ENCODE measurements around the gene VSTM2A.
"Not testable (repeated sequence)": the region's sequence is repeated elsewhere in the genome, so short reads cannot be mapped to it uniquely, and the experiment has no call there.

The VSTM2A gene, protein sequence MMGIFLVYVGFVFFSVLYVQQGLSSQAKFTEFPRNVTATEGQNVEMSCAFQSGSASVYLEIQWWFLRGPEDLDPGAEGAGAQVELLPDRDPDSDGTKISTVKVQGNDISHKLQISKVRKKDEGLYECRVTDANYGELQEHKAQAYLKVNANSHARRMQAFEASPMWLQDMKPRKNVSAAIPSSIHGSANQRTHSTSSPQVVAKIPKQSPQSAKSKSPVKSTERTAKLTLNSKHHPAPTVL

DNA sequence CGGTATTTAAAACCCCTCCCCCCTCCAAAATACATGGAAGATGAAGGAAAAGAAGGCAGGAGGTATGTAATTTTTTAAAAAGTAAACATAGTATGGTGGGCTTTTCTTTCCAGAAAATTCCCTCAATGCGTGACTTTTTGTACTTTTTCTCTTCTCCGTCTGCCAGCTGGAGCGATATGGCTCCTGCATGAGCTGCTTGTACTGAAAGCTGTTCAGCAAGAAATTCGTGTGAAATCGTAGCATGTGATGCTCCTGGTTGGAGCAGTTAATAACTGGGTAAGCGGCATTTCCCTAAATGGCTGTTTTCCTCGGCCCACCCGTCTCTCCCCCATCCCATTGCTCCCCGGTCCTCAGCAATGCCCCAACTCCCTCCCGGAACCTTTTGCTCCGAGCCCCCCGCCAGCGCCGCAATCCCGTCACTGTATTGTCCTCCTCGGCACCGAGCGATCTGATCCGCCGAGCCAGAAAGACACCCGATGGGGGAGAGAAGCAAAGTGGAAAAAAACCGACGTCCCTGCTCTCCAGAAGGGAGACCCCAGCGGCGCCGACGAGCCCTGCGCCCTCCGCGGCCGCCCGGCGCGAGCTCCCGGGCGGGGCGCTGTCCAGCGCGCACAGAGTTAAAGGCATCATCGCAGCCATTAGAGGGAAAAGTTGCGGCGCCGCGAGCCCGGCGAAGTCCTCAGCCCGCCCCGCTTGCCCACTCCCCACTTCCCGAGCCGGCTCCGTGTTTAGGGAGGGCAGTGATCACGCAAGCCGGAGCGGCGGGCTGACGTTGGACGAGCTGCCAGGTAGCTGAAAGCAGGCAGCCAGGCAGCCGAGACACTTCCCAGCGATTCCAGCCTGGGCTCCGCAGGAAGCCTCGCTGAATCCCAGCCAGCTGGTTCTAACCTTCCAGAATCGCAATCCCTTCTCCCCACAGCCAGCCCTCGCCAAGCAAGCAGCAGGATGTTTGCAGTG is at the start of gene VSTM2A:
VSTM2A (plus strand) TSS at position 707 of the 957 bp plus-strand sequence. CDS start 356 bp downstream, outside the sequence.
- no peak for DNase-seq (ENCODE audit: low read depth in 2 of 2)

DNA sequence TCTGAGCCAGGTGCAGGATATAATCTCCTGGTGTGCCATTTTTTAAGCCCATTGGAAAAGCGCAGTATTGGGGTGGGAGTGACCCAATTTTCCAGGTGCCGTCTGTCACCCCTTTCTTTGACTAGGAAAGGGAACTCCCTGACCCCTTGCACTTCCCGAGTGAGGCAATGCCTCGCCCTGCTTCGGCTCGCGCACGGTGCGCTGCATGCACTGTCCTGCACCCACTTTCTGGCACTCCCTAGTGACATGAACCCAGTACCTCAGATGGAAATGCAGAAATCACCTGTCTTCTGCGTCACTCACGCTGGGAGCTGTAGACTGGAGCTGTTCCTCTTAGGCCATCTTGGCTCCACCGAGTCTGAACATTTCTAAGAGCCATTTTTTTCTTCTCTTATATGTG is 37.6 kb upstream of the VSTM2A start:
- DNase-seq (ENCODE audit: low read depth in 2 of 2): not testable (repeated sequence)

DNA sequence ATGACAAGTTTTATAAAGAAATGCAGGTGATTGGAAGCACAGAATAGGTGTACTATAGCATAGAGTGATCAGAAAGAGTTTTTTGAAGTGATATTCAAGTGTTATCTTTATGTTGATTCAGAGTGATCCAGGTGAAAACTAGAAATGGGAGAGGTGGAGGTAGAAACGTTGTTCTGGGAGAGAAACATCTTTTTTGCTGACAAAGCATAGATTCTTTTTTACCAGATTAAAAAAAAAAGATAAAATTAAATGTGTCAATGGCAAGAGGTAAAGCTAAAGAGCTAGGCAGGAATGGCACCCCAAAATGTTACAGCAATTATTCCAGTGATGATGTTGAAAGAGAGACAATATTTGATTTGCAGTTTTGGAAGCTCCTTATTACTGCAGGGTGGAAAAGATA is 12.6 kb upstream of the VSTM2A start:
- DNase-seq (ENCODE audit: low read depth in 2 of 2): no peak

DNA sequence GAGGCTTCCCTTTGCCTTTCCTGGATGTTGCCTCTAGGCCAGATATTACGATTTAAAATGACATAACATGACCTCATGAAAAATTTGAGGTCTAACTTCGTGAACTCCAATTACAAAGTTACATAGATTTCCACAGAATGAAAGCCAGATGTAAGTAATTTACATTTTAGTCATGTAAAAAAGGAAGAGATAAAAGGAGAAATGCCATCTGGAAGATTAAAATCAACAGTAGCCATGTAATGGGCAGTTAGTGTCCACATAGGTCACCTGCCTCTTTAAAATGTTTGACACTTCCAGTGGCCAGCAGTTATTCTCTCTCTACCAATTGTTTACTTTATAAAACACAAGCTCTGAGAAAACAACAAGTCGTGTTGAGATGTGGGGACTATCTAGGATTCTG is 4.1 kb upstream of the VSTM2A start:
- no peak for DNase-seq (ENCODE audit: low read depth in 2 of 2)

DNA sequence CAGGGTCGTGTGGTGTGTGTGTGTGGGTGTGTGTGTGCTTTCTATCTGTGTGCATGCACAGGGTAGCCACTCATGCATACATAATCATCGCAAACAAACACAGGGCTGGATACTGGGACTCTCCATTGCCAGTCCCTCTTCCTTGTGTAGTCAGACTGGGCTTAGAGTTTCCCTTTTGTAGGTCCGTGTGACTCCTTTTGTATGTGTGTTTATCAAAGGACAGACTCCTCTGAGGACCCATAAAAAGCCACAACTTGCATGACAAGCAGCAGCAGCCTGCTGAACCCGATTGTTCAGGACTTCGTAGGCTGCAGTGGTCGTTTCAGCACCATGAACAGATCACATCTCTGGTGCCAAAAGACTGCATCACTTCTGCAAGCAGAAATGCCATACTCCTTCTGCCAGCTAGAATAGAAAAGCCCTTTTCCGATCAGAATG is 895 bp downstream of the VSTM2A start:
- no peak for DNase-seq (ENCODE audit: low read depth in 2 of 2)

DNA sequence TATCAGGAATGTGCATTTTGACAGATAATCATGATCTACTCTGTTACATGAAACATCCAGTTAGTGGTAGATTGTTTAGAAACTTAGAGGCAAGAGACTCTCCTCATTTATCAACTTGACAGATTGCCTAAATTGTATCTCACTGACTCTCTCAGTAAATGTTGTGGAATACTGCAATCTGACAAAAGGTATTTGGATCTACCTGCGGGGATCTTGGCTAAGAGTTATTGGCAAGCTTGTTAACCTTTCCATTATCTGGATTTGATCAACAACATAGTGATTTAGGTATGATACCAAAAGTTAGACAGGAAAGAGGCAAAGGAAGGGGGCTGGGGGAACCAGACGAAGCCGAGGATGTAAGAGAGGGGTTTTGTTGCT is 2.0 kb downstream of the VSTM2A start:
- DNase-seq (ENCODE audit: low read depth in 2 of 2): no peak

DNA sequence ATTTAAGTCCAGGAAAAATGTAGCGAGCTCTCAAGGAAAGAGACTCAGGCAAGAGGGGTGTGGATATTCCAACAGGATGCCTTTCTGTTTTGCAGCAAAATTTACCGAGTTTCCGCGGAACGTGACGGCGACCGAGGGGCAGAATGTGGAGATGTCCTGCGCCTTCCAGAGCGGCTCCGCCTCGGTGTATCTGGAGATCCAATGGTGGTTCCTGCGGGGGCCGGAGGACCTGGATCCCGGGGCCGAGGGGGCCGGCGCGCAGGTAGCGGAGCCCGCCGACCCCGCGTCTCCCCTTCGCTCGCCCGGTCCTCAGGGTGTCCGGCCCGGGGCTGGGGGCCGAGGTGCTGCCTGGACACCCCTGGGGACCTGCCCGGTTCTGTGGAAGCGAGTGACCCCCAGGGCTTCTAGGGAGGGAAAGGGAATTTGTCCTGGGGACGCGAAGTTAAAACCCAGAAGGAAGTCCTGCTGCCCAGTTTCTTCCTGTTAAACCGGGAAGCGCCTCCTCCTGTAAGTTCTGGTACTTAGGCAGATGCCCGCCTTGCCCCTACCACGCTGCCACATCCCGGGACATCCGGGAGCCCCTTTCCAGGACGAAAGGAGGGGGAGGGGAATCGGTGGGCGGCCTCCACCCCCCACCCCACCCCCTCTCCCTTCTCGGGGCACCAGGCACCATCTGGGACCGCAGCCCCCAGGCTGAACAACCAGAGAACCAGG is 2.5 kb downstream of the VSTM2A start:
- no peak for DNase-seq (ENCODE audit: low read depth in 2 of 2)

DNA sequence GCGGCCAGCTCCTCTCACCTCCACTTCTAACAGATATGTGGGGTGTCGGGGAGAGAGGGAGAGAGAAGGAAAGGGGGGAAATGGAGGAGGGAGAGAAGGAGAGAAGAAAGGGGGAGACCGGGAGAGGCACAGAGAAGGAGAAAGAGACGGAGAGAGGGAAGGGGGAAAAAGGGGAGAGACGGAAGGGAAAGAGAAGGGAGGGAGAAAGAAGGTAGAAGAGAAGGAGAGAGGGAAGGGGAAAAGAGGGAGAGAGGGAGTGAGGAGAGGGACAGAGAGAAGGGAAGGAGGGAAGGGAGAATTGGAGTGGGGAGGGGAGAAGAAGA is 3.0 kb downstream of the VSTM2A start:
- no peak for DNase-seq (ENCODE audit: low read depth in 2 of 2)

DNA sequence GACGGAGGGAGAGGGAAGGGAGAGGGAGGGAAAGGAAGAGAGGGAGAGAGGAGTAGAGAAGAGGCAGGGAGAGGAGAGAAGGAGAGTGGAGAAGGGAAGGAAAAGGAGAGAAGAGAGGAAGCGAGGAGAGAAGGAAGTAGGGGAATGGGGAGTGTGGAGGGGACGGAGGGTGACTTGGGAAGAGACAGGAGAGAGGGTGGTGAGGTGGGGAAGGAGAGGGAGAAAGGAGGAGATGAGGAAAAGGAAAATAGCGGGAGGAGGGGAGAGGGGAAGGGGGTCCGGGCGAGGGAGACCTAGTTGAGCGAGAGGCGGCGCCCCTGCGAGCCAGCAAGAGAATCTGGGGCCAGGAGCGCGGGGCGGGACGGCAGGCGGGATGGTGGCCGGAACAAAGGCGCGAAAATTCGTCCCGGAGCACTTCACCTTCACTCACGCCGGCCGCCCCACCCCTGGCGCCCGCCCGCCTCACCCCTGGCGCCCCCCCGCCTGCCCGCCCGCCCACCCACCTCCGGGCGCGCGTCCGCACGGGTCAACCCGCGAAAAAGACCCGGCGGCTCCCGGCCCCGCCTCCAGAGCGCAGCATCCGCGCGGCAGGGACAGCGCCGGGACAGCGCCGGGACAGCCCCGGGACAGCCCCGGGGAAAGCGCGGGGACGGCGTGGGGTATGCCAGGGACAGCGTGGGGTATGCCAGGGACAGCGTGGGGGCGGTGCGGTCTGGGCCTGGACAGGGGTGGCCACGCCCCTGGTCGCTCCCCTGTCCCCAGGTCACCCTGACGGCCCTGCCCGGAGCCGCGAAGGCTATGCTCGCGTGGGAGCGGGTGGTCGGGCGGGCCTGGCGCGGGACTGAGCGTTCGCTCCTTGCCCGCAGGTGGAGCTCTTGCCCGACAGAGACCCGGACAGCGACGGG is 4.2 kb downstream of the VSTM2A start:
- DNase-seq (ENCODE audit: low read depth in 2 of 2): no peak

DNA sequence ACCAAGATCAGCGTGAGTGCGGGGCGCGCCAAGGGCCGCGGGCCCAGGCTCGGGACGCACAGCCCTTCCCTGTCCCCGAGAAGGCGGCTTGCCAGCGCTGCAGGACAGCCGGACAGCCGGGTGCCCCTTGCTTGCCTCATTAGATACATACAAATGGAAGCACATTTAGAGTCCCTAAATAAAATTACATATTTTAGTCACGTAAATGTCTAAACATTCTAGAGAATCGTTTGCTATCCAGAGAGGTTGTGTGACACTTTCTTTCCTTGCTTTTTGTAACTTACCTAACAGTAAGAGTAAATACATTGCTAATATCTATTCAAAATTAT is 4.8 kb downstream of the VSTM2A start:
- no peak for DNase-seq (ENCODE audit: low read depth in 2 of 2)

DNA sequence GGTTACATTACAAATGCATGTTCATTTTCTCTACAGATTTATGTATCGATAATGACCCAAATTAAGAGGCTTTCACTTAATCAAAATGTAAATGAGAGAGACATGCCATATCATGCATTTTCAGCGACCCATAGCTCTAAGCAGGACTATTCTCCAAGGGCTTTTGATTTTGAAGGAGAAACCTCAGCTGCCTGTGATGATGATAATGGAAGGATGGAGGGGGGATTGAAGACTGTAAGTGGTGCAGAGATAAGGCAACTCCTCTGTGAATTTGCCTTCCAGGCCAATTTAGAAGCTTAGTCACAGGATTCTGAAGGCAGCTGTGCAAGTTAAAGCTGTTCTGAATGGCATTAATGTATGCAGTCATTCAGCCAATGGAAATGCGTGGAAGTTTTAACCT is 8.3 kb downstream of the VSTM2A start:
- DNase-seq (ENCODE audit: low read depth in 2 of 2): no peak

DNA sequence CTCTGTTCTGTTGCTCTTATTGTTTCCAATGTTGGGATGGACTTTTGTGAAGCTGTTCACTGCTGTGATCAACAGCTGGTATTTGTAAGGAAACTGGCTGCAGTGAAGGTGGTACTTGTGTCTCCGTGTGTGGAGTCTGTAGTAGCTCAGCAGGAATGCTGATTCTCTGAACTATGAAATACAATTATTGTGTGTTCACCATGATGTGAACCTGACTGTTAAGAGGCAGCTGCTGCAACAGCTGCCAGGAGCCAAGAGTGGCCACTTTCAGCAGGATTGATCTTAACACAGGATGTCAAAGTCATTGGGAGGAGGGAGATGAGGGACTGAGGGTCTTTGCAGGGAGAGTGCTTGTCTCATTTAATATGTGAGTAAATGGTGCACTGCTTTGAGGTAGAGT is 13.9 kb downstream of the VSTM2A start:
- no peak for DNase-seq (ENCODE audit: low read depth in 2 of 2)

DNA sequence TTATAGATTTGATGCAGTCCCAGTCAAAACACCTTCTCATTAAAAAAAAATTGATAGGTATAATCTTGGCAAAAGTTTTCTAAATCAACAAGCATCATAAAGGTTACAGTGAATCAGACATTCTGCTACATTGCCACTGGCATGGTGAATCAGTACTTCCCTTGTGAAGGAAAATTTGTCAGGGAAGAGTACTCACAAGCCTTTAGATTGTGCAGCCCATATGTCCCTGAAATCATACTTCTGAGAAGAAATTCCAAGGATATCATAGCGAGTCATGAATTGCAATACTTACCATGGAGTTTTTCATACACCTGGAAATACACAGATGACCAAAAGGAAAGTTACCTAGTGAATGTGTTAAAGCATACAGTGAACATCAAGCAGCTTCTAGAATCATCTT is 17.2 kb downstream of the VSTM2A start:
- DNase-seq (ENCODE audit: low read depth in 2 of 2): no peak

DNA sequence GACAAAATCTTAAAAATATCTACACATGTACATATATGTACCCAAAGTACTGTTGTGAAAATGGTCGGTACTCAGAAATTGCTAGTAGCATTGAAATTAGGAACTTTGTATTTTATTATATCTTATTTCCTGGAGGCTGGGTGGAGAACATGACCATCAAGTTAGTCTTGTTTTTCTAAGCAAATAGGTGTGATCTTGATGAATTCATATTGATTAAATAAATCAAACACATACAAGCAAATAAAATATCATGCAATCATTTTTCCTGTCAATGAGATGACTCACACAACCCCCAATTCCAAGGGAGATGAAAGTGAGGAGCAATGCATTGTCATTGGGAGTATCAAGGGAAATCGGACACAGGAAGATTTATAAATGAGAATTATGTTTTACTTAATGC is 18.0 kb downstream of the VSTM2A start:
- no peak for DNase-seq (ENCODE audit: low read depth in 2 of 2)

DNA sequence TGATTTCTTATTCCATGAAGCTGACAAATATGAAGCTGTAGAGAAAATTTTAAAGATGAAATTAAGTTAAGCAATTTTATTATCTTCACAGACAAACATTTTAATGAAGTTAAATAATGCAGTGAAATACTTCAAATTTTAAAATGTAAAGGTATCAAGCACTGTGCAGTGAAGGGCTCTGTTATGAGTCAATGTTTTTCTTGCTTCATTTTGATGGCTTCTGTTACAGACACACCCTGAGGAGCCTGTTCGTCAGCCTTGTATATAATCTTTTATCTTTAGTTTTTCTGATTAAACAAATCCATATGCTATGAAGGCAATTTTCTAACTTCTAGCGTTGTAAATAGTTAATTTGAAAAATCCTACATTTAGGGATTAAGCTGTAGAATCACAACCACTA is 18.5 kb downstream of the VSTM2A start:
- DNase-seq (ENCODE audit: low read depth in 2 of 2): no peak

DNA sequence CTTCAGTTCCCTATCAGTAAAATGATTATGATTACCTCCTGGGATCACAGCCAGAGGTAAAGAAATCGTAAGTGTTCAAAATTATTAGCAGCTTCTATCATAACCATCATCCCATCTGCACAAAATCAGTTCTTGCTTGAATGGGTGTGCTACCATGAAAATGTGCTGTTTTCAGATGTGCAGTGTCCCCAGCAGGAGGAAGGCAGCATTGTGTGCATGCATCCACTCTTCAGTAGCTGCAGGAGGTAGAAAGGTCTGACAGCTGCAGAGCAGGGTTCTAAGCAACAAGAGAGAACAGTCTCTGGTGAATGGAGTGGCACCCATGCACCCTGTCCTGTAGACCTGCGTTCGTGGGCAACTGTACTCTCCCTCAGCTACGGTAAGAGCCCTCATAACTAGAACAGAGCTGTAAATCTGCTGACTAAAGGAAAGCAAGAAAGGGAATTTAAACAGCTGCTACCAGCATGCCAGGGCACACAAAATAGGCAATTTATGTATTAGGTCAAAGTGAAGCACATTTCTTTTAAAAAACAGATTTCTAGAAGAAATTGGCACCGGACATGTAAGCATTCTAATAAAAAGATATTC is 21.2 kb downstream of the VSTM2A start:
- DNase-seq (ENCODE audit: low read depth in 2 of 2): no peak

DNA sequence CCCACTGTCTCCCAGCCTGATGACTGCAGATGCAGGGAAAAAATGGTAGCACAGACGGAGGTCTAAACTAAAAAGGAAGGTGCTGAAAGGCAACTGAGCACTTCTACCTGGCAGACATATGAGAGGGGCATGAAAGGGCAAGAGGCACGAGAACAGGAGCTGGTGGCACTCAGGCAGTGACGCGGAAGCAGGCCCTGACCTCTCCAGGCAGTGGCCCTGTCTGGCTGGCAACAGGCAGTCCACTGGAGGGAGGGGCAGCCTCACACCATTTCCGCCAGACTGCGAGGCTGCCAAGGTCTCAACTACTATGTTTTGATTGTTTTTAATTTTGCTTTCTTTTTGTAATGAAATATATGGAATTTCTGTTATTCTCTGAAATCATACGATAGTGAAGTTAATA is 23.3 kb downstream of the VSTM2A start:
- no peak for DNase-seq (ENCODE audit: low read depth in 2 of 2)

DNA sequence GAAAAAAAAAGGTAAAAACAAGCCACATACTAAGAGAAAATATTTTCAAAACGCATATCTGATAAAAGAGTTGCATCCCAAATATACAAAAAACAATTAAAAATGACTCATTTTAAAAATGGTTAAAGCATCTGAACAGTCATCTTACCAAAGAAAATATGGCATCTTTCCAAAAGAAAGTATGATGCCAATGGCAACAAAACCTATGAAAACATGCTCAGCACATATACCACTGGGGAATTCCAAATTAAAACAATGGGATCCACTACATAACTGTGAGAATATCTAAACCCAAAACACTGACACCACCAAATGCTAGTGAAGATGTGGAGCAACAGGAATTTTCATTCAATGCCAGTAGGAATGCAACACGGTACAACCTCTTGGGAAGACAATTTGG is 39.3 kb downstream of the VSTM2A start:
- DNase-seq (ENCODE audit: low read depth in 2 of 2): no peak

DNA sequence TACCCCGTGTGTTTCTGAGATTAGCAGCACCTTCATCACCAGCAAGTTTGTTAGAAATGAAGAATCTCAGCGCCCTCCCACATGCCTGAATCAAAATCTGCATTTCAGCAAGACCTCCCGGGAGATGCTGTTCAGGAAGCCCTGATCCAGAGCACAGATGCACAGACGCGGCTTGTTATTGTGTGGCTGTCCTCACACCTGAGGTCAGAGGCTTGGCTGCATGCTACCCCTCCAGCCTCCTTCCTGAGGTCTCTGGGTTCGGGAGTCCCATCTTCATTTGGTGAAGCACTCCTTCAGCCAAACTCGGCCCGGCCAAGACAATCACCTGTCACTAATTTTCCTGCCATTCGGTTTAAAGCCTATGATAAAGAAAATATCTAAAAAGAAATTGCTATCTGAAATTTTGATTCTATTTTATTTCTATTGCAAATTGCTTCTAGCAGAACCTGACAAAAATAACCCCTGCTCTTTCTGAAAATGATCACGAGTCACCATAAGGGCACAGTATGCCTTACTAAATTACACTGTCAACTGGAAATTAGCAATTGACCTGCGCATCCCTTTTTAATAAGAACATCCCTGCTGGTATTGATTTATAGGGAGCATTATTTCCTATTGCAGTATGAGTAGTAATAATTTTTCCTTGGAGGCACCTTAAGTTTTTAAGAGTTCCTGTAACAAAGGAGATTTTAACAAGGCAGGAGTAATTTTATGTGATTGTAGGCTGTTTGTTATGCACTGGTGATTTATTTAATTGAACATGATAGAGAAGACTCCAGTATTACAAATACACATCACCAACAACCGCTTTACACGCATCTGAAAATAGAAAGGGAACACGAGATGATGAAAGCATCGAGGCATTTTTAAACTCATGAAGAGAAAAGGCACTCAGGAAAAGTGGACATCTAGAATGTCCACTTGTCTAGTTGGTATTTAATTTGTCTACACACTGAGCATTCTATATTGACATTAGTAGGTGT is 49.5 kb downstream of the VSTM2A start:
- DNase-seq (ENCODE audit: low read depth in 2 of 2): no peak

DNA sequence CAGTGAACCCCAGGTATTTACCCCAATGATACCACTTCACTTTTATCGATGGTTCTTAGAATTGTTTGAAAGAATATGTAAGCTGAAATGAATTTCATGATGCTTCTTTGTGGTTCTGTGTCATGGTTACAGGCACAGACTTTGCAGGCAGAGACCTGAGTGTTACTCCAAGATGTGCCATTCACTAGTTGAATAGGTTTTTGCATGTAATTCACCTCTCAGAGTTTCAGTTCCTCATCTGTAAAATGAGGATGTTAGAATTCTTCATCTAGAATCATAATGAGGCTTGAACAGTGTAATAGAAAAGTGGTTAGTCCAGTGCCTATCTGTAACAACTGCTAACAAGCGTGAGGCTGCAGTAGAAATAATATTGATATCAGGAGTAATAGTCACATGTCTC is 54.6 kb downstream of the VSTM2A start:
- no peak for DNase-seq (ENCODE audit: low read depth in 2 of 2)
